Fibroblast of pulmonary artery (primary cell): ENCODE results near the gene CPNE7.

Experiments used
- DNase-seq: peaks from one replicate; pipeline ENCODE4 v3.0.0-alpha.2; 2010; ENCODE audit warnings: low read depth
- H3K4me3 ChIP-seq: replicated peaks from 2 replicates; pipeline ENCODE4 v1.5.1; 2011; ENCODE audit warnings: low read depth, mild to moderate bottlenecking, control low read depth, low read length, moderate library complexity
- TF ChIP-seq, protein P1 (sequence below): IDR thresholded peaks from 2 replicates; pipeline ENCODE4 v1.5.1; 2011; ENCODE audit warnings: mild to moderate bottlenecking, control low read depth, low read length, inconsistent platforms; ENCODE audit errors: missing control alignments

The CPNE7 gene

DNA sequence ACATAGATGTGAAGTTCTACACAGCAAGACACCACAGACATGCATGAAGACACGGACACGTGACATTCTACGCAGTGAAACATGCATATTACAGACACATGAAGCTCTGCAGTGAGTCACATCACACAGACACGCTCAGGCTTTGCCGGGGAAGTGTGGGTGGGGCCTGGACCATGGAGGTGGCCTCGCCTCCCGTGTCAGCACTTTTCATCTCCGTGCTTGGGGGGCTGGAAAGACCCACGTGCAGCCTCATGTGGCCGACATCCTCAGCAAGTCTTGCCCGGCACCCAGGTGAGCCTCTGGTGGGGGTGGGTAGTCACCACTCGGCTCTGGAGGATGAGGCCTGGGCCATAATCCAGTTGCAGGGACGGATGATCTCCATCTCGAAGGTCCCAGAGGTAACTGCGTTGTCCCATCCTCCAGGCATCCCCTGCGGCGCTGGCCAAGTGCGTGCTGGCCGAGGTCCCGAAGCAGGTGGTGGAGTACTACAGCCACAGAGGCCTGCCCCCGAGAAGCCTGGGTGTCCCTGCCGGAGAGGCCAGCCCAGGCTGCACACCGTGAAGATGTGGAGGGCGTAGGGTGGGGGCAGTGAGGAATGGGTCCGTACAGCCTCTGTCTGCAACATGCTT, 20.6 kb downstream of the CPNE7 start:
- TF ChIP-seq, protein P1, sequence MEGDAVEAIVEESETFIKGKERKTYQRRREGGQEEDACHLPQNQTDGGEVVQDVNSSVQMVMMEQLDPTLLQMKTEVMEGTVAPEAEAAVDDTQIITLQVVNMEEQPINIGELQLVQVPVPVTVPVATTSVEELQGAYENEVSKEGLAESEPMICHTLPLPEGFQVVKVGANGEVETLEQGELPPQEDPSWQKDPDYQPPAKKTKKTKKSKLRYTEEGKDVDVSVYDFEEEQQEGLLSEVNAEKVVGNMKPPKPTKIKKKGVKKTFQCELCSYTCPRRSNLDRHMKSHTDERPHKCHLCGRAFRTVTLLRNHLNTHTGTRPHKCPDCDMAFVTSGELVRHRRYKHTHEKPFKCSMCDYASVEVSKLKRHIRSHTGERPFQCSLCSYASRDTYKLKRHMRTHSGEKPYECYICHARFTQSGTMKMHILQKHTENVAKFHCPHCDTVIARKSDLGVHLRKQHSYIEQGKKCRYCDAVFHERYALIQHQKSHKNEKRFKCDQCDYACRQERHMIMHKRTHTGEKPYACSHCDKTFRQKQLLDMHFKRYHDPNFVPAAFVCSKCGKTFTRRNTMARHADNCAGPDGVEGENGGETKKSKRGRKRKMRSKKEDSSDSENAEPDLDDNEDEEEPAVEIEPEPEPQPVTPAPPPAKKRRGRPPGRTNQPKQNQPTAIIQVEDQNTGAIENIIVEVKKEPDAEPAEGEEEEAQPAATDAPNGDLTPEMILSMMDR, result no peak
- no peak overlapping the region for H3K4me3 ChIP-seq
- DNase-seq, result no peak

DNA sequence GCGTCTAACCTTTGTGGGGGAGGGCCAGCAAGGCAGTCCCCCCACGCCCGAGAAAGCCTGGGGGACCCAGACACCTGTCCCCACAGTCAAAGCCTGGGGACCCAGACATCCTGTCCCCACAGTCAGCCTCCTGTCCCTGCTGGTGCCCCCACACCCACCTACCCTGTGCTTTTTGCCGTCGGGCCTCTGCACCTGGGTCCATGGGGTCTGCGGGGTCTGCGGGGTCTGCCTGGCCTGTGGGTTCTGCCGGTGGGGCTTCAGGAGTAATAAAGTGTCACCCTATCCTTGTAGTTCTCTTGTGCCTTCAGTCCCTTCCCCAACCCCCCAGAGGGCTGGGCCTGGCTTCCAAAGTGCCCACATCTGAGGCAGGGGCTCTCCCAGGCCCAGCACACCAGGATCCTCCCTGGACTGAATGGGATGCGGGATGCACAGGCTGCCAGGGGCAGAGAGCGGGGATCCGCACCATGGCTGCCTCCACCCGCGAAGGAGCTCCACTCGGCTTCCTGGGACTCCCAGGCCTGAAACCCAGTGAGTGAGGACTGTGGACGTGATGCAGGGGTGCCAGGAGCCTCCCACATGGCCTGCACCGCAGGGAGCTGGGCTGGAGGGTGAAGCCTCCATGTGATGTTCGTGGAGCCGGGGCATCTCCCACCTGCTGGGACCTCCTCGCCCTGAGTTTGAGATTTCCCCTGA, 21.5 kb downstream of the CPNE7 start:
- TF ChIP-seq, protein P1, result no peak

DNA sequence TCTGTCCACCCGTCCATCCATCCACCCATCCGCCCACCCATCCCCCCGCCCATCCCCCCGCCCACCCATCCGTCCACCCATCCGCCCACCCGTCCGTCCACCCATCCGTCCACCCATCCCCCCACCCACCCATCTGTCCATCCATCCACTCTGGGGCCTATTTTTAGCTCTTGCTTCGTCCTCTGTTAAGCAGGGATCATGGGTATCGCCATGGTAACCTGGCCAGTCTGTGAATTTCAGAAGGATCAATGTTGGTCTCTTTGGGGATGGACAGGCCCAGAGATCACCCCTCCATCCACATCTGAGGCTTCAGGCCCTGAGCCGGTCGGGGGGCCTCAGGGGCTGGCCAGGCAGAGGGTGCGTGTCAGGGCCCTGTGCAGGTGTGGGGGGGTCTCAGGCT, 22.6 kb downstream of the CPNE7 start:
- TF ChIP-seq, protein P1, result no peak
- DNase-seq, result peak; percentile 39
- no peak overlapping the region for H3K4me3 ChIP-seq

More for the DNA sequence above, 21.5 kb downstream of the CPNE7 start:
- no peak for DNase-seq
- no peak overlapping the region for H3K4me3 ChIP-seq

DNA sequence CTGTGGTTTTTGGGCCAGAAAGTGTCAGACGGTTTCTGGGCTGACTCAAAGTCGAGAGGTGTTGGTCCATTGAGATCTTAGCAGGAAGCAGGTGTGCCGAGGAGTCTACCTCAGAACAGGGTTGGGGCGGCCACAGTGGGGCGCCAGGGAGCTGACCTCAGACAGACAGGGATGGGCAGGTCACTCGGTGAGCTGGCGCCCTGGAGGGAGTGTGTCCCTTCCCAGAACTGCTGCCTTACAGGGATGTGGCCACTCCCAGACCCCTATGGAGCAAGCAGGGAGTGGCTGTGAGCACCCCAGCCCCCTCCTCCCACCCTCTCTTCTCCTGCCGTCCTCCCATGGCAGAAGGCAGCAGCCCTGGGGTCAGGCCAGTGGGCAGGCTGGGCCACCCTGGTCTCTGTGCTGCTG, 23.9 kb downstream of the CPNE7 start:
- no peak overlapping the region for H3K4me3 ChIP-seq
- no peak for DNase-seq
- TF ChIP-seq, protein P1, result peak; percentile 28

DNA sequence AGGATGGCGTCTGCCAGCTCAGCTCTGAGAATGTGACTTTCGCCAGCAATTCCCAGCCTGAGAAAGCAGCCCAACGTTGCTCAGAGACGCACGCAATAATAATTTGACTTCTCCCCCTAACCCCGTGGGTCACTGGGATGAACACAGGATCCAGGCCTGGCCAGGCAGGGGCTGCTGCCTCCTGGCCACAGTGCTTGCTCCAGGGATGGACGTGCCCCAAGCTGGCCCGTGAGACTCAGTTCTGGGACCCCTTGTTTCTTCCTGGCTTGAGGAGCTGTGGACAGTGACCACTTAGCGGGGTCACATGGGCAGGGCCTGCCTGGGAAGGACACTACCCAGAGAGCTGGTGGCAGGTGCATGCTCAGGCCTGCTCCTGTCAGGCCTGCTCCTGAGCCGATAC, 24.3 kb downstream of the CPNE7 start:
- no peak for DNase-seq
- H3K4me3 ChIP-seq, result no peak overlapping the region
- TF ChIP-seq, protein P1, result no peak

DNA sequence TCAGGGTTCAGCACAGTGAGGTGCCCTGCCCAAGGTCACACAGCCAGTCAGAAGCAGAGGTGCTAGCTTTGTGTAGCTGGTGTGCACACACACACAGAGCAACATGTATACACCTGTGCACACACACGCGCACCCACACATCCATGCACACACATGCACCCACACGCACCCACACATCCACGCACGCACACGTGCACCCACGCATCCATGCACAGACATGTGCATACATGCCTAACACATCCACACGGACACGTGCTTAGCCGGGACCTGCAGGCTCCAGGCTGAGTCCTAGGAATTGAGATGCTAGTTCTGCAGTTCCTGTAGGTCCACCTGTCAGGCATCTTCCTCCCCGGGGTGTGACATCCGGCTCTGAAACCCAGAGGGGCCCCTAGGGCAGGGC, 24.9 kb downstream of the CPNE7 start:
- no peak overlapping the region for H3K4me3 ChIP-seq
- TF ChIP-seq, protein P1, result no peak
- DNase-seq, result no peak

DNA sequence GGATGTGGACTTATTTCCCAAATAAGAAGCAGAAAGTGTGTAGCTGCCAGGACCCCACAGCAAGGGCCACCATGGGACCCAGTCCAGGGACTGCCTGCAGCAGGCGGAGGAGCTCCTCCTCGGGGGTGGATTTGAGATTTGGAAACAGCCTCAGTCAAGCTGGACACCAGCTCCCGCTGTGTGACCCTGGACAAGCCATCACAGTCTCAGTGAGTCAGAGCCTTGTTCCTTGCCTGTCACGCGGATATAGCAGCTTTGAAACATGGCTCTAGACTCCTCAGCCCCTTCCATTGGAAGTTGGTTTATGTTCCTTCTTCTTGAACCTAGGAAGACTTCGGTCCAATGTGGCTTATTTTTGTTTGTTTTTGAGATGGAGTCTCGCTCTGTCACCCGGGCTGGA, 25.4 kb downstream of the CPNE7 start:
- TF ChIP-seq, protein P1, result no peak
- no peak for DNase-seq
- no peak overlapping the region for H3K4me3 ChIP-seq
